Tibial nerve (tissue), 4 donors: ENCODE data around the gene SLC4A1AP. TPM values are rescaled to one million over a fixed set of nuclear protein-coding genes. Genes with fewer than 3 reads are reported as not detected.
"Not testable (repeated sequence)": the region's sequence is repeated elsewhere in the genome, so short reads cannot be mapped to it uniquely, and the experiment has no call there.

ENCODE experiments used
- DNase-seq, 2 donors: peaks; one replicate each; pipeline ENCODE4 v3.0.0-alpha.2; 2019; ENCODE audit warnings: low spot score in 2 of 2
- H3K27ac ChIP-seq, 4 donors: fragments of 200-600 bp; sonication (generic) in 3 of 4; one replicate each; pipeline ENCODE4 v1.5.1; 2017 to 2019; ENCODE audit warnings: mild to moderate bottlenecking in 1 of 4
- H3K27me3 ChIP-seq, 2 donors: fragments of 200-600 bp; sonication (generic) in 1 of 2; one replicate each; pipeline versions ENCODE4 v1.5.1 to v1.6.0; 2017 to 2019
- H3K36me3 ChIP-seq, 3 donors: fragments of 200-600 bp; sonication (generic); one replicate each; pipeline ENCODE4 v1.5.1; 2018 to 2019
- H3K4me1 ChIP-seq, 4 donors: fragments of 200-600 bp; sonication (generic) in 3 of 4; one replicate each; pipeline ENCODE4 v1.5.1; 2017 to 2019
- H3K4me3 ChIP-seq, 4 donors: fragments of 200-600 bp; sonication (generic) in 3 of 4; one replicate each; pipeline ENCODE4 v1.5.1; 2017 to 2019; ENCODE audit warnings: mild to moderate bottlenecking in 1 of 4, moderate library complexity in 1 of 4
- H3K9me3 ChIP-seq, 4 donors: fragments of 200-600 bp; sonication (generic) in 3 of 4; one replicate each; pipeline ENCODE4 v1.5.1; 2017 to 2019
- EP300 ChIP-seq, 2 donors: sonication (generic); formaldehyde crosslinking; IDR thresholded peaks; one replicate each; pipeline ENCODE4 v1.6.1; 2017; ENCODE audit warnings: antibody characterized with exemption in 2 of 2, mild to moderate bottlenecking in 1 of 2
- POLR2A ChIP-seq, 2 donors: fragments of 450-650 bp; IDR thresholded peaks; one replicate each; pipeline ENCODE4 v1.6.1; 2017; ENCODE audit warnings: antibody characterized with exemption in 2 of 2, mild to moderate bottlenecking in 2 of 2, moderate library complexity in 2 of 2
- WGBS, 2 donors: methylation state at CpG; one replicate each; pipeline ENCODE4 v1.1.5; 2018; 5-methylcytosine and 5-hydroxymethylcytosine counted together
- total RNA-seq, 4 donors: library from RNA; depleted of rRNA; stranded (reverse); fragments of >200 nt; gene quantifications; one replicate each; pipeline ENCODE4 v1.1.0, GENCODE V29; 2016
- TF ChIP-seq, protein P1 (sequence below), 5 experiments: fragments of 200-600 bp in 3 of 5; fragments of 450-650 bp in 2 of 5; sonication (generic) in 3 of 5; IDR thresholded peaks; one replicate each; pipeline ENCODE4 v1.5.1; 2016 to 2019; ENCODE audit warnings: antibody characterized with exemption in 5 of 5, mild to moderate bottlenecking in 3 of 5, moderate library complexity in 2 of 5

Gene SLC4A1AP
- total RNA-seq, 4 donors from 2014 or later = 22.9 to 31.2 (median 28.6) TPM

DNA sequence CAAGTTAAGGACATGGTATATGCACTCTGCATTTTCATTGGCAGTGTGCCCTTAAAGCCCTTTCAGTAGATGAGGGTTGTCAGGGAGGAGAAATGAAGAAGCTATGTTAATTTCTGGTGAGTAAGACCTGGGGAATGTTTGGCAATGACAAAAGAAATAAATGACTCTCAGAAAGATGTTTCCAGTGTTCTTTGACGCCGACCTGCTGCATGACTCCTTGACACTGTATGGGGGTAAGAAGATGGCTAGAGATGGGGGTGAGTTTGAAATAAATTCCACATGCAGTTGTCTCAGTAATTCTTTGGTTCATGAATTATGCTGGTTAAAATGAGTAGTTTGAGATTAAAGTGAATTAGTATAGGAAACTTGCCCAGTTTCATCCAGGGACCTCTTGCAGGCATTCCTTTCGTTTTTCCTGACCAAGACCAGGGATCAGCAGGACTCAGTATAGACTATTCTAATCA is 40.7 kb upstream of the SLC4A1AP start:
- H3K4me3 ChIP-seq = no peak overlapping the region
- no peaks in the 10 kb centered on the region for H3K27me3 ChIP-seq
- TF ChIP-seq, protein P1, sequence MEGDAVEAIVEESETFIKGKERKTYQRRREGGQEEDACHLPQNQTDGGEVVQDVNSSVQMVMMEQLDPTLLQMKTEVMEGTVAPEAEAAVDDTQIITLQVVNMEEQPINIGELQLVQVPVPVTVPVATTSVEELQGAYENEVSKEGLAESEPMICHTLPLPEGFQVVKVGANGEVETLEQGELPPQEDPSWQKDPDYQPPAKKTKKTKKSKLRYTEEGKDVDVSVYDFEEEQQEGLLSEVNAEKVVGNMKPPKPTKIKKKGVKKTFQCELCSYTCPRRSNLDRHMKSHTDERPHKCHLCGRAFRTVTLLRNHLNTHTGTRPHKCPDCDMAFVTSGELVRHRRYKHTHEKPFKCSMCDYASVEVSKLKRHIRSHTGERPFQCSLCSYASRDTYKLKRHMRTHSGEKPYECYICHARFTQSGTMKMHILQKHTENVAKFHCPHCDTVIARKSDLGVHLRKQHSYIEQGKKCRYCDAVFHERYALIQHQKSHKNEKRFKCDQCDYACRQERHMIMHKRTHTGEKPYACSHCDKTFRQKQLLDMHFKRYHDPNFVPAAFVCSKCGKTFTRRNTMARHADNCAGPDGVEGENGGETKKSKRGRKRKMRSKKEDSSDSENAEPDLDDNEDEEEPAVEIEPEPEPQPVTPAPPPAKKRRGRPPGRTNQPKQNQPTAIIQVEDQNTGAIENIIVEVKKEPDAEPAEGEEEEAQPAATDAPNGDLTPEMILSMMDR (IDR thresholded peaks at IDR 0.05) = no peak
- no peak for TF ChIP-seq EP300 (IDR thresholded peaks at IDR 0.05)
- no peak for DNase-seq
- peaks cover 0 to 16% (median 4%) of the 10 kb centered on the region in 4 donors for H3K4me1 ChIP-seq
- no peak overlapping the region for H3K27ac ChIP-seq
- WGBS, 2 donors = 76 to 85% methylated on average over 3 of the region's 3 CpGs
- peaks cover 0 to 65% (median 7%) of the 10 kb centered on the region in 3 donors for H3K36me3 ChIP-seq
- H3K9me3 ChIP-seq = no peaks in the 10 kb centered on the region

DNA sequence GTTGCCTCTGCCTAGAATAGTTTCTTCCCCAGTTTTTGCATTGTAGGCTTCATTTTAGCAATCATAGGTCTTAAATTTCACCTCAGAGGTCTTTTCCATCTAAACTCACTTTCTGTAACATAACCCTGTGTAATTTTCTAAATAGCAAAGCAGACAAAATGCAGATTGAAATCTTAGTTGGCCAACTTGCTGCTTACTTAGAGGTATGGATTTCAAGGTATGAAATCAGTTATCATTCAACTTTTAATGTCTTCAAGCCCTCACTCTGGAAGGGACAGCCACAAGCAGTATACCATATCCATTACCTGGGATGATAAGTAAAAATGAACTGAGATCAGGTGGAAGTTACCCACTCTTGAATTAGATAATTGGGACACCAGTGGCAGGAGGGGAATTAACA is 38.7 kb upstream of the SLC4A1AP start:
- H3K27me3 ChIP-seq = no peaks in the 10 kb centered on the region
- H3K9me3 ChIP-seq = no peaks in the 10 kb centered on the region
- no peak for TF ChIP-seq EP300 (IDR thresholded peaks at IDR 0.05)
- TF ChIP-seq POLR2A (IDR thresholded peaks at IDR 0.05) = no peak
- TF ChIP-seq, protein P1 (IDR thresholded peaks at IDR 0.05) = no peak
- no peak overlapping the region for H3K4me3 ChIP-seq
- H3K4me1 ChIP-seq = peaks cover 0 to 25% (median 9%) of the 10 kb centered on the region in 4 donors
- DNase-seq = no peak
- H3K36me3 ChIP-seq = peaks cover 0 to 49% (median 7%) of the 10 kb centered on the region in 3 donors
- no peak overlapping the region for H3K27ac ChIP-seq

DNA sequence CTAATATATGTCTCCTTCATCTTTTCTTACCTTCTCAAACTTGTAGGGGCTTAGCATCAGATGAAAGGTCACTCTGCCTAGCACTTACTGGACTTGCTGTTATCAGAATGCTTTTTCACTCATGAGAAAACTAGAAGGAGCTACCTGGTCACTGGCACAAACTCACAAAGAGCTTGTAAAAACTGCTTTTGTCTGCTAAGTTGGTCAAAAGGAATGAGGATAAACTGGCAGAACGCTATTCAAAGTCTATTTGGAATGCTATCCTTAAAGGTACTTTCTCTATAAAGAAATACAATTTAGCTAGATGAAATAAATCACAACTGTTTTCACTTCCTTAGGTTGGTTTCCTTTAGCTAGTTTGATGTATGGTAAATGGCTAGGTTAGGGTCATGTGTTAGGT is 37.4 kb upstream of the SLC4A1AP start:
- H3K36me3 ChIP-seq = peaks cover 0 to 46% (median 3%) of the 10 kb centered on the region in 3 donors
- peaks cover 0 to 32% (median 11%) of the 10 kb centered on the region in 4 donors for H3K4me1 ChIP-seq
- not testable (repeated sequence) for DNase-seq, H3K4me3 ChIP-seq, H3K27ac ChIP-seq, H3K9me3 ChIP-seq, H3K27me3 ChIP-seq
- WGBS, 2 donors = 95% methylated on average over 1 of the region's 1 CpG

DNA sequence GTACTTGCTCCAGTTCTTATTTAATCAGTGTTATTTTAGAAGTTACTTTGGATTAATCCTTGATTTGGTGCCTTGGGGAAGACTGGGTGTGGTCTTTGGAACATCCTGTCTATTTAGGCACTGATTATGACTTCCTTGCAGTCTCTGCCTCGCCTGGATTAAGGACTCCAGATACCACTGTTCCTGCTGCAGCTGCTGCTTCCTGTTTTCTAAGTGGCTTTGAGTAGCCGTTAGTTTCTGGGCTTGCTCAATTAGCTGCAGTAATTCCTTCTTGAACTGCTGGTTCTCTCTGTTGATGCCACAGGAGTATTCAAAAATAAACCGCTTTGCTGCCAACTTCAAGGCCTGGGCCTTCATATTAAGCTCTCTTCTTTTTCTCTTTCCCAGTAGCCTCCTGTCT is 36.8 kb upstream of the SLC4A1AP start:
- WGBS, 2 donors = 52 to 63% methylated on average over 3 of the region's 3 CpGs

DNA sequence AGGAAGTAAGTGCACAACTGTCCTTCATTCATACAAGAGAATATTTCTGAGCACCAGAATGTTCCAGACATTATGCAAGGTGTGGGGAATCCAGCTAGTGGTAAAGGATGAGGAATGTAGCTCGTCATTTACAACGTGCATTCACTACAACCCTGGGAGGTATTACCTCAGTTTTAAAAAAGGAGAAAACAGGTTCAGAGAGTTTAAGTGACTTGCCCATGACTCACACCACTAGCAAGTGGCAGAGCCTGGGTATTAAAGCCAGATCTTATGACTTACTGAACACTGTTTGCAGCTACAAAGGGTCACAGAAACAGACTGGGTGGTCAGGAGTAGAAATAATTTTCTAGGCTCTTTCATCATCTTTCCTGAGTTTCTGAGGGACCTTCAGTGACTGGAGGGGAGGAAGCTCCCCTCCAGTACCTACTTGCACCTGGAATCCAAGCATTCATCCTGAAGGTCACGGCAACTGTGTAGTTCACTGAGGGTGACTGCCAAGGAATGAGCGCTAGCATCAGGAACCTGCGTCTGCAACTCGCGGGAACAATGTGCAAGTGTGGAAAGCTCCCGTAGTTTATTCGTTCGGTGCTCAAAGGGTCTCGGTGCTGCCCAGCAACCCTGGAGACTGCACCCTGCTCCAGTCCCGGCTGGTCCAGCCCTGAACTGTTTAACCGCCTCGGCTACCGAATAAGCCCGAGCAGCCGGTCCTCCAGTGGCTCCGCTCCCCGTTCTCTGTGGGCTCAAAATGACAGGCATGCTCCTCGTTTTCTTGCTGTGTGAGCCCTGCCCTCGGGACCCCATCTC is 35.5 kb upstream of the SLC4A1AP start:
- Histone ChIP-seq H3K27me3 (no peaks in the 10 kb centered on the region), H3K4me3 (peak overlapping the region; percentile 60 to 73 (median 64)), H3K4me1 (peaks cover 0 to 32% (median 11%) of the 10 kb centered on the region in 4 donors), H3K9me3 (no peaks in the 10 kb centered on the region), H3K27ac (peak overlapping the region; percentile 62 to 85 (median 80)), H3K36me3 (peaks cover 0 to 46% (median 2%) of the 10 kb centered on the region in 3 donors)
- DNase-seq = no peak
- TF ChIP-seq, protein P1 (IDR thresholded peaks at IDR 0.05) = no peak
- TF ChIP-seq POLR2A (IDR thresholded peaks at IDR 0.05) = no peak
- TF ChIP-seq EP300 (IDR thresholded peaks at IDR 0.05) = no peak
- WGBS, 2 donors = 6 to 7% methylated on average over 10 to 18 of the region's 21 CpGs

More for the DNA sequence above, 36.8 kb upstream of the SLC4A1AP start:
- H3K27me3 ChIP-seq, H3K9me3 ChIP-seq, H3K4me3 ChIP-seq, DNase-seq: not testable (repeated sequence)
- H3K36me3 ChIP-seq = peaks cover 0 to 46% (median 0%) of the 10 kb centered on the region in 3 donors
- peak overlapping the region in 1 of 4 donors; percentile 61 for H3K27ac ChIP-seq
- H3K4me1 ChIP-seq = peaks cover 0 to 32% (median 11%) of the 10 kb centered on the region in 4 donors
